IPS-18c (cell line): ENCODE data around the gene THRAP3.
"Not testable (repeated sequence)": the region's sequence is repeated elsewhere in the genome, so short reads cannot be mapped to it uniquely, and the experiment has no call there.

Experiments
- H3K4me3 ChIP-seq: 2 replicates; pipeline ENCODE4 v1.7.0; 2013; ENCODE audit warnings: low read depth, mild to moderate bottlenecking, low read length, moderate library complexity; ENCODE audit not compliant: insufficient read depth
- H3K9me3 ChIP-seq: one replicate; pipeline ENCODE4 v1.6.1; 2013; ENCODE audit warnings: mild to moderate bottlenecking, low read length, moderate library complexity; ENCODE audit not compliant: control insufficient read depth, insufficient read depth

THRAP3 gene

GRCh38 chr1:36223996-36224536, at the start of gene THRAP3:
THRAP3 (plus strand) TSS chr1:36224443; CDS start chr1:36282564, 58,121 bp downstream.
- no peaks in the 10 kb centered on the region for H3K9me3 ChIP-seq
- H3K4me3 ChIP-seq: peak within 1 kb of the TSS; percentile 98

DNA sequence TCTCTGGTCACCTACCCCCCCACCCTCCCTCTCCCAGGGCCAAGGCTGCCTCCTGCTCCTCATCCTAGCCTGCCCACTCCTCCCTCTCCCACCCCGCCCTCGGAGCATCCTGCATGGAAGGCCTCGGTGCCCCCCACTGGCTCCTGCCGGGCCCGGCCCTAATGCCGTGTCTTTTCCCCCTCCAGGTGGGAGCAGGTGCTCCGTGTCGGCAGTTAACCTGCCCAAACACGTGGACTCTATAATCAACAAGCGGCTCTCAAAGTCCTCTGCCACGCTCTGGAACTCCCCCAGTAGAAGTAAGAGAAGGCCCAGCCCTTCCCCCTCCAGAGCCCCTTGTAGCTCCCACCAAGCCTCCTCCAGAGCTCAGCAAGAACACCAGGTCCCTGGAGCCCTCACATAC, 49.5 kb upstream of the THRAP3 start:
- Histone ChIP-seq H3K4me3 (no peak overlapping the region), H3K9me3 (no peaks in the 10 kb centered on the region)

DNA sequence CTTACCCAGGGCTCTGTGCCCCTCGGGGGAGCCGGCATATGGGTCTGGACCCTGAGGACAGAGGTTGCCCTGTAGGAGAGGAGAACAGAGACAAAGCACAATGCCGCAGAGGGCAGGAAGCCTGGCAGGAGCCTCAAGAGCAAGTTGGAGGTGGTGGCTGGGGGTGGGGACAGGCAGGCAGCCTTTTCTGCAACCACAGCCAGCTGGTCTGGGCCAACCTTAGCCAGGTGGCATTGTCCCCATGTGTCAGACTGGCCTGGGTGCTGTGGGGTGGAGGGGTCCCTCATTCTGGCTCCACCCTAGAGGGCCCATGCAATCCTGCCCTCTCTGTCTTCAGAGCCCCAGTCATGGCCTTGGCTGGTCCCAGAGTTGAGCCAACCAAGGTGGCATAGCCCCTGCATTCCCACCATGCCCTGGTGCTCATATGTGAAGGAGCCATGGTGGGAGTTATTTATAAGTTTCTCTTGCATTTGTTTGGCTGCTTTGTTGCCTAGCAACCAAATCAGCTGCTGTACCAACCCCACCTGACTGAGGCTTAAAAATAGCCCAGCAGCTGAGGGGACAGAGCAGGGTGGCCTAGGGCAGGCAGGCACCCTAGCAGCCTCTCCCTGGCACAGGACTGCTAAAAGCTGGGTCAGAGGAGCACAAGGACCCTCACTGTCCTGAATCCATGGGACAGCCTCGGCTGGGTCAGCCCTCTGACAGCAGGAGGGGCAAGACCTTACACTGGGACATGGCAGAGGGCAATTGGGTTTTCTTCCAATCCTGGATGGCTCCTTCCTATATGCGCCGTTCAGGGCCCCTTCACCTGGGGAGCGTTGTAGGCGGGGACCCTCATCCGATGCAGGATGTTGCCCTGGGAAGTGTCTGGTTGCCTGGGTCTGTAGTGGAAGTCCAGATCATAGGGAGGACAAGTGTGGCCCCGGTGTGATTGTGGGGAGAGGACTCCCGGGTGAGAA, 48.8 kb upstream of the THRAP3 start:
- Histone ChIP-seq H3K4me3 (no peak overlapping the region; the same call in 1 of the 2 replicates), H3K9me3 (no peaks in the 10 kb centered on the region)

DNA sequence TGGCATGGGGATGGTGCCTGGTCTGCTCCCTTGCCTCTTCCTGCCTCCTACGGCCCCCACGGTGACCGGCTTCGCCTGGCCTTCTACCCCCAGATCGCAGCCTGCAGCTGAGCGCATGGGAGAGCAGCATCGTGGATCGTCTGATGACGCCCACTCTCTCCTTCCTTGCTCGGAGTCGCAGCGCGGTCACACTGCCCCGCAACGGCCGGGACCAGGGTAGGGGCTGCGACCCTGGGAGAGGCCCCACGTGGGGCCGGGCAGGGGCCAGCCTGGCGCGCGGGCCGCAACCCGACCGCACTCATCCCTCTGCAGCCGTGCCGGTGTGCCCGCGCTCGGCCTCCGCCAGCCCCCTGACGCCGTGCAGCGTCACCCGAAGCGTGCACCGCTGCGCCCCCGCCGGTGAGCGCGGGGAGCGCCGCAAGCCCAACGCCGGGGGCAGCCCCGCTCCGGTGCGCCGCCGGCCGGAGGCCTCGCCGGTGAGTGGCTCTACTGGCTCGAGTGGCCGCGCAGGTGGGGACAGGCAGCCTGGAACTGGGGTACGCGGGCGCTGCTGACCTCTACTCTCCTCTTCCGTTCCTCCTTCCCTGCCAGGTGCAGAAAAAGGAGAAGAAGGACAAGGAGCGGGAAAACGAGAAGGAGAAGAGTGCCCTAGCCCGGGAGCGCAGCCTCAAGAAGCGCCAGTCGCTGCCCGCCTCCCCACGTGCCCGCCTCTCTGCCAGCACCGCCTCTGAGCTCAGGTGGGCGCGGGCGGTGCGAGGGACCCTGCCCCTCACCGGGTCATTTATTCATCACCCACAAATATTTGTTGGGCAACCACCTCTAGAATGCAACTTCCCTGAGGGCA, 47.9 kb upstream of the THRAP3 start:
- Histone ChIP-seq H3K9me3 (no peaks in the 10 kb centered on the region), H3K4me3 (no peak overlapping the region; the same call in 1 of the 2 replicates)

- H3K9me3 ChIP-seq: no peaks in the 10 kb centered on the region
- peak overlapping the region; percentile 65; the same call in 1 of the 2 replicates for H3K4me3 ChIP-seq
These were observed 46.4 kb upstream of the THRAP3 start for GRCh38 chr1:36177589-36178431.

DNA sequence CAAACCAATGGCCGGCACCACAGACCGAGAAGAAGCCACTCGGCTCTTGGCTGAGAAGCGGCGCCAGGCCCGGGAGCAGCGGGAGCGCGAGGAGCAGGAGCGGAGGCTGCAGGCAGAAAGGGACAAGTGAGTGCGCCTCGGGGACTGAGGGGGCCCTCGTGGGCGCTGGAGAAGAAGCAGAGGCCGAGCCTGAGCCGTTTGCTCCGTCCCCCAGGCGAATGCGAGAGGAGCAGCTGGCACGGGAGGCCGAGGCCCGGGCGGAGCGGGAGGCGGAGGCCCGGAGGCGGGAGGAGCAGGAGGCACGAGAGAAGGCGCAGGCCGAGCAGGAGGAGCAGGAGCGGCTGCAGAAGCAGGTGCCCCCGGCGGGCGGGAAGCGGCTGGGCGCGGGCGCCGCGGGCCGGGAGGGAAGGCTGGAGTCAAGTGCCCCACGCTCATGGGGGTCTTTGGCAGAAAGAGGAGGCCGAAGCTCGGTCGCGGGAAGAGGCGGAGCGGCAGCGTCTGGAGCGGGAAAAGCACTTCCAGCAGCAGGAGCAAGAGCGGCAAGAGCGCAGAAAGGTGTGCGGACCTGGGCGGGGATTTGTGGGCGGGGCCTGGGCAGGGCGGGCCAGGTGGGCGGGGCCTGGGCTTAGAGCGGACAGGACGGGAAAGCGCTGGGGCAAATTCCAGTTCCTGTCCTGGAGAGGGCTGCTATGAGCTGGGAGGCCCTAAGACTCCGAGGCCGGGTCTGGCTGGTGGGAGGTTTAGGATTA, 45.6 kb upstream of the THRAP3 start:
- H3K9me3 ChIP-seq: no peaks in the 10 kb centered on the region
- H3K4me3 ChIP-seq: peak overlapping the region; percentile 65

- no peak overlapping the region for H3K4me3 ChIP-seq
- H3K9me3 ChIP-seq: no peaks in the 10 kb centered on the region
These were observed 45.0 kb upstream of the THRAP3 start for GRCh38 chr1:36179220-36179600.

DNA sequence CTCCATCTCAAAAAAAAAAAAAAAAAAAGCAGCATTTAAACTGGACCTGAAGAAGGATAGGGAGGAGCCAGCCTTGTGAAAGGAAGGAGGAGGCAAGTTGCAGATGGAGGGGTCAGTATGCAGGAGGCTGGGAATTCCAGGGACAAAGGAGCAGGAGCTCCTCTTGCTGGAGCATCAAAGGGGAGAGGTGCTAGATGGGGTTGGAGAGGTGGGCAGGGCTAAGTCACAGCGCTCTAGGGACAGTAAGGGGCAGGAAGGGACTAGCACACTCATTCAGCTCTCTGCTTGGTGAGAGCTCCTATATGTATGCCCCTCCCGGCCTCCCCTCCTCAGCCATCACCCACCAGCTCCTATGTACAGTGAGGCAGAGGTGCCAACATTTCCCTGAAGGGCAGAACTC, 41.5 kb upstream of the THRAP3 start:
- Histone ChIP-seq H3K9me3 (no peaks in the 10 kb centered on the region), H3K4me3 (no peak overlapping the region)

DNA sequence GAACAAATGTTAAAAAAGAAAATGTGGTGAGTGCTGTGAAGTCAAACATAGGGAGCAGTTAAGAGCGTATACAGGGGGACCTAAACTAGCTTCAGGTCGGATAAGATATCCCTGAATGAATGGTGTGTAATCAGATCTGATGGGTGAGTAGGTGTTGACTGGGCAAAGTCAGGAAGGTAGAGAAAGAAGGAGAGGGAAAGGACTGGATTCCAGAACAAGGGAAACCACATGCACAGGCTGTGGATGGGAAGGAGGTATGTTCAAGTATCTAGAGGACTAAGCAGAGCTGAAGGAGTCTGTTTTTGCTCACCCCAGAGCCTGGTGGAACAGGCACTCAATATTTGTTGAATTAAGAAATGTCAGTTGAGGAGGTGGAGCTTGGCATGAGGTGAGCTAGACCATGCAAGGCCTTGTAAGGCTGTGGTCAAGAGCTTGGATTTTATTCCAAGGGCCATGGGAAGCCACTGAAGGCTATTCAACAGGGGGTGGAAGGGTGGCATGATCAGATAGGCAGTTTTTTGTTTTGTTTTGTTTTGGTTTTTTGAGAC, 40.9 kb upstream of the THRAP3 start:
- Histone ChIP-seq H3K9me3 (no peaks in the 10 kb centered on the region), H3K4me3 (no peak overlapping the region)

- Histone ChIP-seq H3K4me3 (peak overlapping the region; percentile 12; the same call in 1 of the 2 replicates), H3K9me3 (no peaks in the 10 kb centered on the region)
These were observed 36.2 kb upstream of the THRAP3 start for GRCh38 chr1:36187800-36188593.

- not testable (repeated sequence) for H3K4me3 ChIP-seq, H3K9me3 ChIP-seq
These were observed 27.4 kb upstream of the THRAP3 start for GRCh38 chr1:36196805-36197204.

GRCh38 chr1:36198641-36199040, 25.6 kb upstream of the THRAP3 start:
- H3K9me3 ChIP-seq: no peaks in the 10 kb centered on the region
- H3K4me3 ChIP-seq: no peak overlapping the region

DNA sequence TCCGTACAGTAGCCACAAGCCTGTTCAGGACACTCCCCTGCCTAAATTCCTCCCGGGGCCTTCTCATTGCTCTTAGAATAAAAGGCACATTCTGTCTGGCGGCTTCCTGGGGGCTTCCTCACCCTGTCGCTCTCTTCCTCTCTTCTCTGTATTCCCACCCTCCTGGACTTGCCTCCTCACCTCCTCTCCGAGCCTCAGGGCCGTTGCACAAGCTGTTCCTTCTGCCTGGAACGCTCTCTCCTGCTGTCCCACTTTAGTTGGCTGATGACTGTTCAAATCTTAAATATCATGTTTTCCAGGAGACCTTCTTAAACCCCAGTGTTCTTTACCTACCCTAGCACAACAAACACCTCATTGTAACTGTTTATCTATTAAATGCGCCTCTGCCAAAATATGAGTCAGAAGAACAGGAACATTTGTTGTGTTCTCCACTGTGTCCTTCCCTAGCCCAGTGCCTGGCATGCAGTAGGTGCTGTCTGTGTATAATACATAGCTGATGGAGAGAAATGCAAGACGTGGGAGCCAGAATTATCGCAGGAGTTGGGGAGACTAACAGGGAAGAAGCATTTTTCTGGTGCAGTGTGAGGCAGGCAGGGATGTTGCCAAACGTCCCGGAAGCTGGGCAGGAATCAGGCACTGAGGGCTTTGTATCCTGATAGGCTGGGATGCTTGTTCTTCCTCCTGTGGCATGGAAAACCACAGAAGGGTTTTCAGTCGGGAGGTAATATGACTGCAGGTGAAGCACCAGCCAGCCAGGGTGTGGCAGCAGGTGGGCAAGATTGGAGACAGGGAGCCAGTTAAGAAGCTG, 24.1 kb upstream of the THRAP3 start:
- Histone ChIP-seq H3K4me3 (no peak overlapping the region; the same call in 1 of the 2 replicates), H3K9me3 (no peaks in the 10 kb centered on the region)

GRCh38 chr1:36203027-36203553, 21.2 kb upstream of the THRAP3 start:
- no peaks in the 10 kb centered on the region for H3K9me3 ChIP-seq
- H3K4me3 ChIP-seq: no peak overlapping the region
